ENCODE results near the gene SERPINA5.

Gene SERPINA5

GRCh38 chr14:94550041-94550440 lies 31.2 kb upstream of the SERPINA5 start:
- DNase-seq = no peak

GRCh38 chr14:94555991-94556390 lies 25.2 kb upstream of the SERPINA5 start:
- no peak for DNase-seq

GRCh38 chr14:94557327-94557726 lies 23.9 kb upstream of the SERPINA5 start:
- no peak for DNase-seq

GRCh38 chr14:94558842-94559241 lies 22.4 kb upstream of the SERPINA5 start:
- no peak for DNase-seq

- no peak for DNase-seq
These were observed 21.5 kb upstream of the SERPINA5 start for GRCh38 chr14:94559638-94560290.

- DNase-seq = no peak
These were observed 20.9 kb upstream of the SERPINA5 start for GRCh38 chr14:94560291-94560665.

GRCh38 chr14:94560751-94561655 lies 20.2 kb upstream of the SERPINA5 start, which contains the start of gene SERPINA4:
SERPINA4 (plus strand) TSS chr14:94561442; CDS start chr14:94563483, 2,041 bp downstream.
- no peak for DNase-seq

GRCh38 chr14:94561656-94562010 lies 19.6 kb upstream of the SERPINA5 start:
- DNase-seq = no peak

- no peak for DNase-seq
These were observed 19.2 kb upstream of the SERPINA5 start for GRCh38 chr14:94562022-94562421.

- no peak for DNase-seq
These were observed 18.0 kb upstream of the SERPINA5 start for GRCh38 chr14:94562941-94563883.

GRCh38 chr14:94564381-94564780 lies 16.8 kb upstream of the SERPINA5 start:
- DNase-seq = no peak

- no peak for DNase-seq
These were observed 13.0 kb upstream of the SERPINA5 start for GRCh38 chr14:94568186-94568585.

GRCh38 chr14:94569381-94570001 lies 11.7 kb upstream of the SERPINA5 start:
- DNase-seq = no peak

- DNase-seq = no peak
These were observed 11.2 kb upstream of the SERPINA5 start for GRCh38 chr14:94570002-94570400.

- DNase-seq = no peak
These were observed 10.8 kb upstream of the SERPINA5 start for GRCh38 chr14:94570440-94570839.

GRCh38 chr14:94571395-94571794 lies 9.8 kb upstream of the SERPINA5 start:
- DNase-seq = no peak

GRCh38 chr14:94571950-94572349 lies 9.3 kb upstream of the SERPINA5 start:
- no peak for DNase-seq

GRCh38 chr14:94572637-94573303 lies 8.5 kb upstream of the SERPINA5 start:
- no peak for DNase-seq

- DNase-seq = no peak
These were observed 7.5 kb upstream of the SERPINA5 start for GRCh38 chr14:94573475-94574277.

GRCh38 chr14:94574336-94574735 lies 6.9 kb upstream of the SERPINA5 start:
- DNase-seq = no peak

Data from NCI-H526 (cell line).